AG20443 (cell line): ENCODE results near the gene PNLIPRP2.

Experiments used
- DNase-seq: peaks from one replicate; pipeline ENCODE4 v3.0.0; 2012; ENCODE audit warnings: low spot score, mixed read lengths

The PNLIPRP2 gene

DNA sequence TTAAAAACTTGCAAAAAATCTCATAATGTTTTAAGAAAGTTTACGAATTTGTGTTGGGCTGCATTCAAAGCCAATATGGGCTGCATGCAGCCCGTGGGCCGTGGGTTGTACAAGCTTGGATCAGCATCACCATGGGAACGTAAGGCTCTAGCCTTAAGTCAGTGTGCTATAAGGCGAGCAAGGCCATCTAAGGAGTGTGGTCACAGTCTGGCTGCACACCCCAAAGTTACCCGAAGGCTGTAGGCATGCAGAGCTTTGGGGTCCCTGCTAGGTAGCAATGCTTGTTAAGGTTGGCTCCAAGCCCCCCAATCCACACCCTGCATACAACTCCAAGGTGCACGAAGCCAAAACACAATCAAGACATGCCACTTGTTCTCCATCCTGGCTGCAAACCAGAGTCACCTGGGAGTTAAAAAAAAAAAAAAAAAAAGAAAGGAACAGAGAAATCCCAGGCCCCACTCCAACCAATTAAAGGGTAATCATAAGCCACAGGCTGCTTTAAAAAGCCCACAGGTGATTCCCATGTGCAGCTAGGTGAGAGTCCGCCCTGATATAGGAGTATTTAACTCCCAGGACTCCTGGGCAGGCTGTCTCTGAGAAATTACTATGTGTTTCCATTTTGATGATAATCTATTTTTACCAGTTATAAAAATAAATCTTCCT, 8.5 kb upstream of the PNLIPRP2 start:
- no peak for DNase-seq

DNA sequence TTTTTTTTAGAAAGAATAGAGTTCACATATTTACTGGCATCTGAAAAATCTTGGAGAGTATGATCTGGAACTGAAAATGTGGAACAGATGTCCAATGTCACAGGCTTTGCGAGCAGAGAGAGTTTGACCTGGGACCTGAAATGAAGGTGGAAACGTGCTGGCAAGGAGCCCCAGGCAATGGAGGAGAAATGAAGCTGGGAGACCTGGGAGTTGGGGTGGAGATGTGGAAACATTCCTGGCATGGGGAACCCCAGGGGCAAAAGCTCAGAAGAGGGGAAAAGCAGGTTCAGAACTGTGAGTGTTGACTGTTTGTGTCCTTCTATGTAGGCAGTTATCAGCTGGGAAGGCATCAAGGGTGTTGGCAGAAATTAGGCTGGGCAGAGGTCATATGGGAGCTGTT, 7.3 kb upstream of the PNLIPRP2 start:
- DNase-seq, result no peak

DNA sequence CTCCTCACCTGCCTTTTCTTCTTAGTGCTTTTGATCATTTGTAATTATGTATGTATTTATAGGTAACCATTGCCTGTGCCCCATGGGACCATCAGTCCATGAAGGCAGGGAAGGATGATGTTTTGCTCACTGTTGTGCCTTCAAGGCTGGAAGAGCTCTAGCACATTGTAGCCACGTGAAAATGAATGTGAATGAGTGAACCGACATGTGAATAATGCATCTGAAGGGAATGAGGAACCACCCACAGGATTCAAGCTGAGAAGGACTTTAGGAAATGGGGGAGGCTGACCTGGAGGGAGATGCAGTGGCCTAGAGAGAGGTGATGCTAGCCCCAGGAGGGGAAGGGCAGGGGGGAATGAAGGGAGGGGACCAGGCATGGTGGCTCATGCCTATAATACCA, 6.0 kb upstream of the PNLIPRP2 start:
- DNase-seq, result no peak

DNA sequence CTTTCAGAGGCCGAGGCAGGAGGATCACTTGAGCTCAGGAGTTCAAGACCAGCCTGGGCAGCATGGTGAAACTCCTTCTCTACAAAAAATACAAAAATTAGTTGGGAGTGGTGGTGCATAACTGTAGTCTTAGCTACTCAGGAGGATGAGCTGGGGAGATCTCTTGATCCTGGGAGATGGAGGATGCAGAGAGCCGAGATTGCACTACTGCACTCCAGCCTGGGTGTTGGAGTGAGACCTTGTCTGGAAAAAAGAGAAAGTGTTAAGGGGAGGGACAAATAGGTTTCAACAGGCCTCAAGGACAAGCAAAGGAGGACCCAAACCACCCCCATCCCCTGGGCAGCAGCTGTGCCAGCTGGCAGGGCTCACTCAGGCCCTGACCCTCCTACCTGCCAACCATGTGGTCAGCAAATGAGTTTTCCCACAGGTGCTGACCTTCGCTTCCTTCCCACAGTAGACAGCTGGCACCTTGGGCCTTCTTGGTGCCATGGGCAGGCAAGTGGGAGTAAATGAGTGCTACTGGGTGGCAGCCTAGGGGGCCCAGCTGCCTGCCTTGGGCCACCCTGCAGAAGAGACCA, 5.5 kb upstream of the PNLIPRP2 start:
- DNase-seq, result no peak

DNA sequence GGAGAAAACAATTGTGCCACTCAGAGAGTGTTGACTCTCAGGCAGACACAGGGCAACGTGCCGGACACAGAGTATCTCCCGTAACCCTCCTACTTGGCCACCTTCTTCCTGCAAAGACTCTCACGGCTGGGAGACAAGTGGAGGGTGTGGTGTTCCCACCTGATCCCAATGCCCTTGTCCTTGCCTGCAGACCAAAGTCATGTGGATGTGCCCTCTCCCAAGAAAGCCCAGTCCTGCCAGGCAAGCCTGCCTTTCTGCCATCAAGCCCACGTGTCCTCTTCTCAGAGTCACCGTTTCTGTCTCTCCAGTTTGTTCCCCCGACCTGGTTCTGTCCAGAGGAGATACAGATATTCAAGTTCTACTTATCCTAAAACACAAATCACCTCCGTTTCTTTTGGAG, 723 bp downstream of the PNLIPRP2 start:
- DNase-seq, result no peak

- no peak for DNase-seq
These were observed 1.3 kb downstream of the PNLIPRP2 start for GRCh38 chr10:116621934-116622655.

DNA sequence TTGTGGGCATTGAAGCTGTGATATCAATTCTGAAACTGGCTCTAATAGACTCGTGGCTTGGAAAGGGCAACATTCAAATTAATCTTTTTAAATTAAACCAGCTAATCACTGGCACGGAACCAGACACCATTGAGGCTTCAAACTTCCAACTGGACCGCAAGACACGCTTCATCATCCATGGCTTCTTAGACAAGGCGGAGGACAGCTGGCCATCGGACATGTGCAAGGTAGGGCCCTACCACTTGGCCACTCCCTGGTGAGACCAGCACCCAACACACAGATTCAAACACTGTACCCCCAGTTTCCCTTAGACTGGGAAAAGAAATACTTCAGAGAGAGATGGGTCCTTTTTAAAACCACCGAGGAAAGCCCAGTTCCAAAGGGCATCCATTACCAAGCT, 5.1 kb downstream of the PNLIPRP2 start:
- DNase-seq, result no peak

GRCh38 chr10:116626815-116627214, 6.1 kb downstream of the PNLIPRP2 start:
- DNase-seq, result no peak

DNA sequence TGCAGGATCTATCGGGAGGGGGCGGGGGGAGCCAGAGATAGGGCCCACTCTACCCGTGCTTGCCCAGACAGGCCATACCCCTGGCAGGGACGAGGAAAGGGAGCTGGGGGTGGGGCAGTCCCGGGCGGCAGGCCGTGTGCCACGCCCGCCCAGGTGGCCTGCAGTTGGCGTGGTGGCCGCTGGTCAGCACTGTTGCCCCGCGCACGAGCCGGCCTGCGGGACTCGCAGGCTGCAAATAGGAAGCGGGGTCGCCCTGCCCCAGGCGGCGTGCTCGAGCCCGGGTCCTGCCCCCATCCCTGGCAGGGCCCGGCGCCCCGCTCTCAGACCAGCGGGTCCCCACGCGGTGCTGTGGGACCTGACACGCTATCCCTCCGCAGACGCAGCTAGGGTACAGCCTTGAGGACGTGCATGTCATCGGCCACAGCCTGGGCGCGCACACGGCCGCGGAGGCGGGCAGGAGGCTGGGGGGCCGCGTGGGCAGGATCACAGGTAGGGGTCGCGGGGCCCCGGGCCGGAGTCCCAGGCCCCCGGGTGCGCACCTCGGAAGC, 6.7 kb downstream of the PNLIPRP2 start:
- peak; percentile 62 for DNase-seq

DNA sequence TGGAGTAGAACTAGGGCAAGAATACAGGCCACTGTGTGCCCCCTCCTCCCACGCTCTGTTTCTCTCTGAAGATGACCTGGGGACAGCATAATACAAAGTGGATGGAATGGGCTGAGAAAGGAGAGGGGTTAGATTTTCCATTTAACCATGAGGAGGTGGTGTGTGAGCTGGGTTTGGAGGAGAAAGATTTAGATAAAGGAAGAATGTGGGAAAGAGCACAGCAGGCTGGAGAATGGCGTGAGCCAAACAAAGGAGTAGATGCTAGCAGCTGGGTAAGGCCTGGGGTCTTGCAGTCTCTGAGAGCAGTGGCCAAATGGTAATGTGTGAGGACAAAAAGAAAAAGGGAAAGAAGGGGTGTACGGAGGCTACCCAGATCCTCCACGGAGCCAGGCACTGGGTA, 8.6 kb downstream of the PNLIPRP2 start:
- no peak for DNase-seq

- no peak for DNase-seq
These were observed 9.3 kb downstream of the PNLIPRP2 start for GRCh38 chr10:116630020-116630419.

- no peak for DNase-seq
These were observed 11.1 kb downstream of the PNLIPRP2 start for GRCh38 chr10:116631871-116632295.

DNA sequence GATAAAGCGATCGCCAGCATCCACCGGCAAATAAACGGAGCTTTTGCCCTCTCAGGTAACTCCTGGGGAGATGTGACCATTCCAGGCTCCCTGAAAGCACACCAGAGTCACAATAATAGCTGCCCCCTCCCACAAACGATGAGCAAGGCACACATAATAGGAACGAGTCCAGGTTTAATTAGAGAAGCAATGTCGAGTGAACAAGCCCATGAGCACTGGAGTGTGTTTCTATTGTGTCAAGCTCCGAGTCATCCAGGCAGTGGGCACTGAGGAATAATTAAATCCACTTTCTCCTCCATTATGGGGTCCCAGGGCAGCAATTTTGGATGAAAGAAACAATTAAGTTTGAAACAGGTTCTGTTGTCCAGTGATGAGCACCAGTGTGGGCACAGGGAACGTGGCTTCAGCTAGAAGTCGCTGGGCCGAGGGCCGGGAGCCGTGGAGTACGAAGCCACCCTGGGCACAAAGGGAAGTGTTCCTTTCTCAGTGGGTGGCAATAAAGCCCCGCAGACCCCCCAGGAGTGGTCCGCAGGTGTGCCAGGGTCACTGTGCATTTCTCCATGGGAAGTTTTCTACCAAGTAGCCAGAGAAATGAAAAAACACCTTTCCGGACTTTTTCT, 12.0 kb downstream of the PNLIPRP2 start:
- DNase-seq, result no peak

GRCh38 chr10:116633216-116633600, 12.5 kb downstream of the PNLIPRP2 start:
- no peak for DNase-seq

DNA sequence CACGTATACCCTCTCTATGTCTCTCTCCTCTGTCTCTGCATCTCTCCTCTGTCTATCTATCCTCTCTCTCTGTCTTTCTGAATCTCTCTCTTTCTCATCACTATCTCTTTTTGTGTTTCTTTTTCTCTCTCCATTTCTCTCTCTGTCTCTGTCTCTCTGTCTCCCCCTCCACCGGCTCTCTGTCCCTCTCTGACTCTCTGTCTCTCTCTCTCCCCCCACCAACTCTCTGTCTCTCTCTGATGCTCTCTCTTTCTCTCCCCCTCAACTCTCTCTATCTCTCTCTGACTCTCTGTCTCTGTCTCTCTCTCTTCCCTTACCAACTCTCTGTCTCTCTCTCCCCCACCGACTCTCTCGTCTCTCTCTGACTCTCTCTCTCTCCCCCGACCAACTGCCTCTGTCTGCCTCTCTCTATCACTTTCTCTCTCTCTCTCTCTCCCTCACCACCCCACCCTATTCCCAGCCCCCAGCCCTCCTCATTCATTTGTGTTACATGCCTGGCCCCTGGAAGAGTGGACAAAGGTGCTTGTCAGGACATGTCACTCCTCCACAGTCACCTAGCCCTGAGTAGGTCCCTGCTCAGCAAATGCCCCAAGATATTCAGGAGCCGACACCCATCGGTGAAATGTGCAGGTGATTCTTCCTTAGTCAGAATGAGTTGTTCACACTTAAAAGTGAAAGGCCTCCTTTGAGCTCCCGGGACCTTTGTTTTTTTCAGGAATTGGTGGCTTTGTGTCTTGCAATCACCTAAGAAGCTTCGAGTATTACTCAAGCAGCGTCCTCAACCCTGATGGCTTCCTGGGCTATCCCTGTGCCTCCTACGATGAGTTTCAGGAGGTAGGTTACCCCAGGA, 13.6 kb downstream of the PNLIPRP2 start:
- no peak for DNase-seq

DNA sequence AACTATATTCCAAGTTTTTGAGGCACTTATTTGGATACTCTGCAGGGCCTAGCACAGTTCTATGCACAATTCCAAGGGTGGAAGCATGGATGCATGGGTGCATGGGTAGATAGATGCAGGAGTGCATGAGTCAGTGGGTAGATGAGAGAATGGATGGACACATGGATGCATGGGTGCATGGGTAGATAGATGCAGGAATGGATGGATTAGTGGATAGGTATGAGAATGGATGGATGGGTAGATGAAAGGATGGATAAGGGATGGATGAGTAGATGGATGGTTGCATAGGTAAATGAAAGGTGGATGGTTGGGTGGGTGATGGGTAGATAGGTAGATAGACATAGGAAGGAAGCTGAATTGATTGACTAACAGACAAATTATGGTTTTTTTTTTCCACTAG, 15.6 kb downstream of the PNLIPRP2 start:
- no peak for DNase-seq

GRCh38 chr10:116636976-116637375, 16.2 kb downstream of the PNLIPRP2 start:
- DNase-seq, result no peak

- DNase-seq, result no peak
These were observed 17.1 kb downstream of the PNLIPRP2 start for GRCh38 chr10:116637830-116638229.

- no peak for DNase-seq
These were observed 25.7 kb downstream of the PNLIPRP2 start for GRCh38 chr10:116646502-116646901.

- no peak for DNase-seq
These were observed 28.1 kb downstream of the PNLIPRP2 start for GRCh38 chr10:116648903-116649302.

DNA sequence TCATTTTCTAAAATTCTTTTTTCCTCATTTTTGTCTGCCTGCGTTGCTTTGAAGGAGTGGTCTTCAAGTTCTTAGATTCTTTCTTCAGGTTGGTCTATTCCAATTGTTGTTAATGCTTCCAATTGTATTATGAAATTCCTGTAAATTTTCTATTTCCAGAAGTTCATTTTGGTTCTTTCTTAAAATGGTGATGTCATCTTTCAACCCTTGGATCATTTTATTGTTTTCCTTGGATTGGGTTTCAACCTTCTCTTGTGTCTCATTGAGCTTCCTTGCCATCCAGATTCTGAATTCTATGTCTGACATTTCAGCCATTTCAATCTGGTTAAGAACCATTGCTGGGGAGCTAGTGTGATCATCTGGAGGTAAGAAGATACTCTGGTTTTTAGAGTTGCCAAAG, 33.1 kb downstream of the PNLIPRP2 start:
- DNase-seq, result no peak

DNA sequence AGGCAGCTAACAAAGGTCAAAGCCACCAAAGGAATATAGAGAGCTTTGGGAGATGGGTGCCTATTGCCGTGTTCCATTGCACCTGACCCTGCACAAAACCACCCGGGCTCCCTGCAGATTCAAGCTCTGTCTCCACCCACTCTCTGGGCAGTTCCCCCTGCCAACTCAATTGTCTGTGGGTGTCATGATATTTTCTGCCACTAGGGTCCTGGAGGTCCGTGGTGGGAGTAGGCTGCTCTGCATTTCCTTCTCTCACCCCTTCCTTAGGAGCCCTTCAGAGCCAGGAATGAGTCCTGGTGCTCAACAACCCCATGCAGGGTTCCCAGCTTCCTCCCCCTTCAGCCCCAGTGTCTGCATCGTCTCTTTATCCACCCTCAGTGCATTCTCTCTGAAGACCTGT, 34.1 kb downstream of the PNLIPRP2 start:
- no peak for DNase-seq
